WTC11 (cell line): ENCODE data around the gene RAPGEF5. TPM values are rescaled to one million over a fixed set of nuclear protein-coding genes. Genes with fewer than 3 reads are reported as not detected.

Experiments
- ATAC-seq: fragments of 200-7000 bp; cut with Tn5 transposase; 2 replicates; pipeline ENCODE4 v1.10.0; 2021; ENCODE audit warnings: mild to moderate bottlenecking, moderate library complexity
- CTCF ChIA-PET: fragments of 300-600 bp; sonication (Branson Sonifier 250); formaldehyde crosslinking; loops from one replicate; lab custom pipeline; 2021; ENCODE audit warnings: antibody characterized with exemption; lab: Charles Lee
- POLR2A ChIA-PET: fragments of 350-600 bp; sonication (Branson Sonifier 250); formaldehyde crosslinking; loops from one replicate; lab custom pipeline; 2021; ENCODE audit warnings: antibody characterized with exemption; lab: Charles Lee
- DNase-seq: peaks from one replicate; pipeline ENCODE4 v3.0.0; 2021; ENCODE audit warnings: low spot score
- H3K27ac Mint-ChIP-seq: 2 replicates; pipeline ENCODE4 v1.8.0; 2021; ENCODE audit warnings: mixed read lengths
- H3K27me3 Mint-ChIP-seq: 2 replicates; pipeline ENCODE4 v1.8.0; 2021; ENCODE audit warnings: low read depth, mild to moderate bottlenecking, moderate library complexity, mixed read lengths
- H3K36me3 Mint-ChIP-seq: 2 replicates; pipeline ENCODE4 v1.8.0; 2021; ENCODE audit warnings: mixed read lengths
- H3K4me1 Mint-ChIP-seq: 2 replicates; pipeline ENCODE4 v1.8.0; 2022; ENCODE audit warnings: mixed read lengths
- H3K4me3 Mint-ChIP-seq: 2 replicates; pipeline ENCODE4 v1.8.0; 2021; ENCODE audit warnings: mild to moderate bottlenecking, moderate library complexity, mixed read lengths
- H3K9me3 Mint-ChIP-seq: 2 replicates; pipeline ENCODE4 v1.8.0; 2021; ENCODE audit warnings: mixed read lengths
- CREM ChIP-seq: sonication (generic); formaldehyde crosslinking; IDR thresholded peaks from 2 replicates; pipeline ENCODE4 v1.8.1; 2022; ENCODE audit warnings: mild to moderate bottlenecking, missing genetic modification reagents, moderate library complexity
- E2F1 ChIP-seq: sonication (generic); formaldehyde crosslinking; IDR thresholded peaks from 2 replicates; pipeline ENCODE4 v1.8.0; 2022; ENCODE audit warnings: mild to moderate bottlenecking, missing genetic modification reagents
- ERG ChIP-seq: fragments of 250-450 bp; sonication (Bioruptor Pico); IDR thresholded peaks from 2 replicates; pipeline ENCODE4 v1.8.0; 2021; ENCODE audit warnings: mild to moderate bottlenecking
- ESRRA ChIP-seq: sonication (generic); formaldehyde crosslinking; IDR thresholded peaks from 2 replicates; pipeline ENCODE4 v1.8.1; 2022; ENCODE audit warnings: mild to moderate bottlenecking, missing genetic modification reagents, borderline replicate concordance
- ETV6 ChIP-seq: sonication (generic); formaldehyde crosslinking; IDR thresholded peaks from 2 replicates; pipeline ENCODE4 v1.8.1; 2022; ENCODE audit warnings: mild to moderate bottlenecking, missing genetic modification reagents
- FOXJ3 ChIP-seq: sonication (generic); formaldehyde crosslinking; IDR thresholded peaks from 2 replicates; pipeline ENCODE4 v1.9.0; 2021; ENCODE audit warnings: missing genetic modification reagents, mild to moderate bottlenecking, borderline replicate concordance
- FOXK1 ChIP-seq: sonication (generic); formaldehyde crosslinking; IDR thresholded peaks from 2 replicates; pipeline ENCODE4 v1.8.0; 2022; ENCODE audit warnings: mild to moderate bottlenecking, moderate library complexity, missing genetic modification reagents
- FOXP1 ChIP-seq: sonication (generic); formaldehyde crosslinking; IDR thresholded peaks from 2 replicates; pipeline ENCODE4 v1.8.0; 2022; ENCODE audit warnings: missing genetic modification reagents, mild to moderate bottlenecking, moderate library complexity, borderline replicate concordance
- MAX ChIP-seq: sonication (generic); formaldehyde crosslinking; IDR thresholded peaks from 2 replicates; pipeline ENCODE4 v1.8.0; 2022; ENCODE audit warnings: mild to moderate bottlenecking, missing genetic modification reagents
- MLX ChIP-seq: sonication (generic); formaldehyde crosslinking; IDR thresholded peaks from 2 replicates; pipeline ENCODE4 v1.8.1; 2023; ENCODE audit warnings: mild to moderate bottlenecking, missing genetic modification reagents, moderate library complexity
- PRDM15 ChIP-seq: sonication (generic); formaldehyde crosslinking; IDR thresholded peaks from 2 replicates; pipeline ENCODE4 v1.8.0; 2022; ENCODE audit warnings: missing genetic modification reagents
- RORB ChIP-seq: fragments of 250-450 bp; sonication (Bioruptor Pico); IDR thresholded peaks from 2 replicates; pipeline ENCODE4 v1.9.0; 2021; ENCODE audit warnings: mild to moderate bottlenecking
- SMAD4 ChIP-seq: sonication (generic); formaldehyde crosslinking; IDR thresholded peaks from 2 replicates; pipeline ENCODE4 v1.8.0; 2022; ENCODE audit warnings: mild to moderate bottlenecking, missing genetic modification reagents
- ZMAT4 ChIP-seq: fragments of 250-450 bp; sonication (Bioruptor Pico); IDR thresholded peaks from 2 replicates; pipeline ENCODE4 v1.9.0; 2021; ENCODE audit warnings: mild to moderate bottlenecking
- ZNF138 ChIP-seq: sonication (generic); formaldehyde crosslinking; conservative IDR thresholded peaks from 2 replicates; pipeline ENCODE4 v1.8.1; 2022; ENCODE audit warnings: mild to moderate bottlenecking, moderate library complexity, missing genetic modification reagents
- ZNF219 ChIP-seq: sonication (generic); formaldehyde crosslinking; IDR thresholded peaks from 2 replicates; pipeline ENCODE4 v1.8.0; 2023; ENCODE audit warnings: missing genetic modification reagents, mild to moderate bottlenecking, borderline replicate concordance
- ZNF232 ChIP-seq: sonication (generic); formaldehyde crosslinking; IDR thresholded peaks from 2 replicates; pipeline ENCODE4 v1.8.0; 2022; ENCODE audit warnings: mild to moderate bottlenecking, missing genetic modification reagents
- ZNF263 ChIP-seq: sonication (generic); formaldehyde crosslinking; IDR thresholded peaks from 2 replicates; pipeline ENCODE4 v1.8.1; 2022; ENCODE audit warnings: low read depth, mild to moderate bottlenecking, moderate library complexity, missing genetic modification reagents
- ZNF423 ChIP-seq: fragments of 250-450 bp; sonication (Bioruptor Pico); IDR thresholded peaks from 2 replicates; pipeline ENCODE4 v2.1.2; 2022; ENCODE audit warnings: mild to moderate bottlenecking, moderate library complexity
- total RNA-seq: library from RNA; stranded (reverse); gene quantifications from 3 replicates; pipeline ENCODE4 v1.2.3, GENCODE V29; 2021

The RAPGEF5 gene
- total RNA-seq, 1 experiment from 2014 or later, result 12.3 TPM

GRCh38 chr7:22138886-22139285 lies 218.1 kb downstream of the RAPGEF5 start:
- peaks cover 9% of the 10 kb centered on the region for H3K9me3 Mint-ChIP-seq
- H3K27me3 Mint-ChIP-seq, result no peaks in the 10 kb centered on the region; the same call in 1 of the 2 replicates
- TF ChIP-seq SMAD4 (CRISPR knock-in tag) (no peak), ERG (CRISPR knock-in tag) (no peak), E2F1 (CRISPR knock-in tag) (no peak), CREM (CRISPR knock-in tag) (no peak), PRDM15 (CRISPR knock-in tag) (no peak), ZNF263 (CRISPR knock-in tag) (no peak), ZNF232 (CRISPR knock-in tag) (no peak), ZNF423 (CRISPR knock-in tag) (no peak), FOXP1 (no peak), ESRRA (CRISPR knock-in tag) (no peak), ZNF219 (CRISPR knock-in tag) (no peak)
- H3K27ac Mint-ChIP-seq, result peak overlapping the region; percentile 58
- ChIA-PET CTCF (interaction anchor here (3.8 kb wide), 1 partner anchor 29 kb away, joined by 24 read pairs; no protein-coding TSS in a partner anchor), POLR2A (no interaction called here)
- ATAC-seq (no peak), DNase-seq (no peak)
- peaks cover 34% of the 10 kb centered on the region for H3K36me3 Mint-ChIP-seq
- peaks cover 47% of the 10 kb centered on the region for H3K4me1 Mint-ChIP-seq
- H3K4me3 Mint-ChIP-seq, result no peak overlapping the region

GRCh38 chr7:22138106-22138505 lies 218.8 kb downstream of the RAPGEF5 start:
- CTCF ChIA-PET, result interaction anchor here (1.2 to 3.8 kb wide), 2 partner anchors 28 to 158 kb away, joined by 3 to 24 read pairs; no protein-coding TSS in a partner anchor
- peaks cover 26% of the 10 kb centered on the region for H3K36me3 Mint-ChIP-seq
- DNase-seq, result no peak
- POLR2A ChIA-PET, result no interaction called here
- H3K27me3 Mint-ChIP-seq, result no peaks in the 10 kb centered on the region
- no peak overlapping the region for H3K4me3 Mint-ChIP-seq
- peaks cover 40% of the 10 kb centered on the region for H3K4me1 Mint-ChIP-seq
- TF ChIP-seq FOXJ3 (CRISPR knock-in tag) (no peak), MAX (CRISPR knock-in tag) (no peak), RORB (CRISPR knock-in tag) (no peak), ZNF138 (CRISPR knock-in tag) (no peak), ZMAT4 (no peak), MLX (CRISPR knock-in tag) (no peak), ETV6 (no peak), FOXK1 (no peak)
- peaks cover under 1% of the 10 kb centered on the region for H3K9me3 Mint-ChIP-seq
- ATAC-seq, result no peak
- peak overlapping the region; percentile 81 for H3K27ac Mint-ChIP-seq
